Activated CD8-positive, alpha-beta memory T cell treated with anti-CD3 and anti-CD28 coated beads for 4 hours (primary cell): ENCODE measurements around the gene SCYL2.
"Not testable (repeated sequence)": the region's sequence is repeated elsewhere in the genome, so short reads cannot be mapped to it uniquely, and the experiment has no call there.

ENCODE experiments used
- DNase-seq, 2 donors: peaks; one replicate each; pipeline ENCODE4 v3.0.0-alpha.2; 2020; ENCODE audit warnings: low read depth in 2 of 2

The SCYL2 gene

DNA sequence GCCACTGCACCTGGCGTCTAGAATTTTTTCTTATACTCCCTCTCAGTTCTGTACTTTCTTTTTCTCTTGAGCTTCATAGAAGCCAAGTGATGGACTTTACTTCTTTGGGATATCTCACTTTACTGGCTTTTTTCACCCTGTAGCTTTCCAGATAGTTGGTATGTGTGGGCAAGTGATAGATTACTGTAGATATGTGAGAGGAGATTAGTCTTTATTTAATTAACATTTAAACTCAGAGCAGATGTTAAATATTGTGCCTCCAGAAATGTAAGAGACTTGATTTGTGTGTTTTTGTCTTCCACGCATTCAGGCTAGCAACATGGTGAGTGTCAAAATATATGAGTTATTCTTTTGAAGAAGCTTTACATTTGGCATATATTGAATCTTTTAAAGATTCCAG lies 50.4 kb downstream of the SCYL2 start:
- DNase-seq: no peak

GRCh38 chr12:100324498-100324897 lies 57.5 kb downstream of the SCYL2 start:
- no peak for DNase-seq

GRCh38 chr12:100326208-100326607 lies 59.2 kb downstream of the SCYL2 start:
- no peak for DNase-seq

DNA sequence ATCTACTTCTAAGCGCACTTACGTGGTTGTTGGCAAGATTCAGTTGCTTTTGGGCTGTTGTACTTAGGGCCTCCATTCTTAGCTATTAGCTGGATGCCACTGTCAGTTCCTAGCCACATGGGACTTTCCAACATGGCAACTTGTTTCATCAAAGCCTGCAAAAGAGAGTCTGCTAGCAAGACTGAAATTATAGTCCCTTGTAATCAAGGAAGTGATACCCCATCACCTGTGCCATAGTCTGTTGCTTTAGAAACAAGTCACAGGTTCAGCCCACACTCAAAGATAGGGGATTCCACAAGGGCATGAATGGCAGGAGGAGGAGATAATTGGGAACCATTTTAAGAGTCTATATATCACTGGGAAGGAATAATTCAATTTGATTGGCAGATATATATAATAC lies 62.8 kb downstream of the SCYL2 start:
- DNase-seq: no peak

DNA sequence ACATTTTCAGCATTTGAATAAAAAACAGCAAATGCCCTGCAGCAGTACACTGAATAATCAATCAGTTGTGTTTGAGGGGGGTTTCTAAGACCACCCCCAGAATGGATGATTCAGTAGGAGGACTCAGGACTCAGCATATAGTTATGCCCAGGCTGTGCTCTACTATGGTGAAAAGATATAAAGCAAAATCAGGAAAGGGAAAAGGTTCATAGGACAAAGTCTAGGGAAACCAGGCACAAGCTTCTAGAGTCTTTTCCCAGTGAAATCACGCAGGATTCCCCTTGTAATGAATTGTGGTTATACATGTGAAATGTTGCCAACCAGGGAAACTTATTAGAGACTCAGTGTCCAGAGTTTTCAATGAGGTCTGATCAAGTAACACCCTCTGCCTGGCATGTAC lies 64.9 kb downstream of the SCYL2 start:
- DNase-seq: no peak

- no peak for DNase-seq
Observed at GRCh38 chr12:100332852-100333251, 65.9 kb downstream of the SCYL2 start.

DNA sequence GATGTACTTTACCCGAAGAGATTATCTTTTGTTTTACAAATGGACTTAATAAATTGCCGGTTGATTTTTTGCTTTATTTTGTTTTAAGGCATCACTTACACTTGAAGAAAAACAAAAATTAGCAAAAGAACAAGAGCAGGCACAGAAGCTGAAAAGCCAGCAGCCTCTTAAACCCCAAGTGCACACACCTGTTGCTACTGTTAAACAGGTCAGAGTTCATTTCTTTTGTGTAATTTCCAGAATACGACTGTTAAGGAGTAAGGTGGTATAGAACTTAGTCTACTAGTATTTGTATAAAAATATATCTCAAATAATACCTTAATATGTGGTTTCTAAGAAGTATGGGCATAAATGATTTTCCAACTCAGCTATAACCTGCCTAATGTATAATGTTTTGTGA lies 70.3 kb downstream of the SCYL2 start:
- no peak for DNase-seq

DNA sequence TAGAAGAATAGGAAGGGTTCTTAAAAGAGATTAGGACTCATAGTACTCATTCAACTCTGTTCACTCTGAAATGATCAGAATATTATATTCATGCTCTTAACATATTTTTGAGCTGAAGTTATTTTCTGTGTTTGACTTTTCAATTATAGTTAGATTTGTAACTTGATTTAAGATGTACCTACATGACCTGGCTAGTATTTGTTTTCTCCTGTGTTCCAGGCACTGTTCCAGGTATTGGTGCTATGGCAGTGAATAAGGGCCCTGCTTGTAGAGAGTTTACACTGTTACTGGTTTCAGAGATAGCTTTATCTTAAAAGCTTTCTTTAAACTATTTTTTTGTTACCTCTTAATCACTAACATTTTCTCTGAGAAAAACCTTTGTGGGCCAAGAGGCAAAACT lies 70.8 kb downstream of the SCYL2 start:
- DNase-seq: no peak

DNA sequence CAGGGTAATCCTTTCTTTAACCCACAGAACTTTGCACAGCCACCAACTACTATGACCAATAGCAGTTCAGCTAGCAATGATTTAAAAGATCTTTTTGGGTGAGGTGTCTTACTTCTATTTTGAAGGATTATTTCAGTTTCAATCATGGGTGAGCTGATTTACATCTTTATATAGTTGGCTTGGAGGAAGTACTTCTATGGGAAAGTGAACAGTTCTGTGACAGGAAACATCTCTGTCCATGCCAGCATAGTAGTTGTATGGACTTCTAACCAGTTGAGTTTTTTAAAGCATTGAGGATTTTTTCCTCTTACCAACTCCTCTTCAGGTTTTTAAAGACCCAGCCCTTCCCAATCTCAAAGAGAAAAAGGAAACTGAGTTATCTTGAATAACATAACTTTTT lies 72.1 kb downstream of the SCYL2 start:
- DNase-seq: no peak

DNA sequence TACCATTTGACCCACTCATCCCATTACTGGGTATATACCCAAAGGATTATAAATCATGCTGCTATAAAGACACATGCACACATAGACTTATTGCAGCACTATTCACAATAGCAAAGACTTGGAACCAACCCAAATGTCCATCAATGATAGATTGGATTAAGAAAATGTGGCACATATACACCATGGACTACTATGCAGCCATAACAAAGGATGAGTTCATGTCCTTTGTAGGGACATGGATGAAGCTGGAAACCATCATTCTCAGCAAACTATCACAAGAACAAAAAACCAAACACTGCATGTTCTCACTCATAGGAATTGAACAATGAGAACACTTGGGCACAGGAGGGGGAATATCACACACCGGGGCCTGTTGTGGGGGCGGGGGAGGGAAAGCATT lies 75.9 kb downstream of the SCYL2 start:
- not testable (repeated sequence) for DNase-seq

- not testable (repeated sequence) for DNase-seq
Observed at GRCh38 chr12:100344351-100344750, 77.4 kb downstream of the SCYL2 start.

DNA sequence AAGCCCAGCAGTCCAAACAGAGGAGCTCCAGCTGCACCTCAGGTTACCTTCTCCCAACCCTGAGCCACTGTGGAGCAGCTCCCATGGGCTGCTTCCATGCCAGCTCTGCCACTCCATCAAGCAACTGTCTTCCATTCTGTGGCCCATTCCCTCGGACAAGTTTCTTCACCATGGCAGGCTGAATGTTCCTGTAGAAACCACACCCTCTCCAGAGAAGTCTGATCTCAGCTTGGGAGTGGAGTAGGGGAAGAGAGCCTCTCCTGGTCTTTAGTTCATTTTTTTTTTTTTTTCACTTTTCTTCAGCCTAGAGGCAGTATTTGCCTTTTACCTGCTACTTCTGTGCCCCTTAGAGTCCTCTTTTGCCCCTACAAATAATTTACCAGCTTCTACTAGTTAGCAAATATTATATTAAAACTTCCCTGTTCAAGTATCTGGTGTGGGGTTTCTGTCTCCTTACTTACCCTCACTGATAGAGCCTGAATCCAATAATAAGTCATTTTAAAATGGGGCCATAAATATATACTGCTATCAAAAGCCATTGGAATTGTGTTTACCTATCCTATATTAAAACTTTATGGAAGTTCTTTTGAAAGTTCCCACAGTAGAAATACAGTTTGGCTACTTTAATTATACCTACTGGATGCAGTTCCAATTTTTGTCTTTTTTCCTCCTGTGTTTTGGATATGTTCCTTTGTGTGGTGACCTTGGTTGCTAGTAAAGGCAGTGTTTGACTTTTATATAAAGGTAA lies 78.2 kb downstream of the SCYL2 start:
- DNase-seq: no peak

GRCh38 chr12:100346660-100347059 lies 79.7 kb downstream of the SCYL2 start:
- DNase-seq: no peak

DNA sequence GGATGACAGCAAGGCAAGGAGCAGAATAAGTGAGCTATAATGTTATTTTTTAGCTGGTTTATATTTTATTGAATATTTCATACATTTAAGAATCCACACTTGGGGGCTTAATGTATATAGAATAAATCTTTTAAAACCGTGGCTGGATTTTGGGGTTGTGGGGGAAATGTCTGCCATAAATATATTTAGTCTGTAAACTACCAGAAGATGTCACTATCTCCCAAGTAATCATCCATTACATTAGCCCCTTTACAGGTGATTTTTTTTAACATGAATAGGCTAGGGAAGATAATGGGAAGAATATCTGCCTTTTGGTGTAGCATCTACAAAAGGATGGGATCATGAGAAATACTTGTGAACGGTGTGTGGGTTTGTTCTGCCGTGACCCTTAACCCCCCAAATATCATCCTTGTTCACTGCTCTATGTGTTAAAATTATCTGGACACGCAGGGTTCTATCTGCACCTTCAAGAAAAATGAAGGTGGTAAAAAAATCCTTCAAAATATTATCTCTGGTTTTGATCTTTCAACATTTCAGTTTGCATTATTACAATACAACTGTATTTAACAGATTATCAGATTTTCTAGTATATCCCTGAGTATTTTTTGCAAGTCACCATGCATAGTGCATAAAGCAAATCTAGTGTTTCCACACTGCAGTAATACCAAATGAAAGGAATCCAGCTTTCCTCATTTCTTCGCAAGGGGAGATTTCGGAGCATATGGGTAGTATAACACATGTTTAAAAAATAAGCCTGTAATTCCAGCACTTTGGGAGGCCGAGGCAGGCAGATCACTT lies 81.9 kb downstream of the SCYL2 start:
- no peak for DNase-seq

GRCh38 chr12:100356644-100357223 lies 89.8 kb downstream of the SCYL2 start, which contains the start of gene SLC17A8:
TSS of gene SLC17A8 (plus strand) at chr12:100357074. CDS start at chr12:100357392, 318 bp downstream.
- no peak for DNase-seq

DNA sequence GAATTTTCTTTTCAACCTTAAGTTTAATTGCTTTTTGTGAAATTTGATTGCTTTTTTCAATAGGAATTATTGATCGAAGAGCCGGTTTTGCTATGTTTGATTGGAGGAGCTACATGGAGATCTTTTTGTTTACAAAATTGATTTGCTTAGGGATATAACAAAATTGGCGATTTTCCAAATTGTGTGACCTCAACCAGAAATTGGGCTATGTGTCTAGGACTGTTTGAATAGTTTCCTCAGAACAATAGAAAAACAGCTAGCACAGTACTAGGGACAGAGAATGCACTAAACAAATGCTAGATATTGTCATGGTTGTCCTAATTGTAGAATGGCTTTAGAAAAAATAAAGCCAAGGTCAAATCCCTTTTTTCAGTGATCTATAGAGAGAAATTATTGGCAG lies 92.3 kb downstream of the SCYL2 start:
- no peak for DNase-seq

DNA sequence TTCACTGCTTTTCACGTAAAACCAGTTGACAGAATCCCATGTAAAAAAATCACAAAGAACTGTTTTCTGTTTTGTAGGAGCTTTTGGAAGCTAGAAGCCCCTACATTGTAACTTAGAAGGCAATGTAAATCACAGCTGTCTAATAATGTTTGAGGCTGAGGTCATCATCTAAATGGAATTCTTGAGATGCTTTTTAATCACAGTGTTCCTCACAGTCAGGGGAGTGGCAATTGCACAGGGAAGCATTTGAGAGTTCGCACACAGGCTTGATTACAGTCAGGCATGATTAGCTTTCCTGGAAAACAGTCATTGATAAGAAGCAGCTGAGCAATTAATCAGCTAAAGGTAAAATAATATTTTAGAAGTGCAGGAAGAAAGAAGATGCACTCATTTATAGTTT lies 92.8 kb downstream of the SCYL2 start:
- DNase-seq: no peak

DNA sequence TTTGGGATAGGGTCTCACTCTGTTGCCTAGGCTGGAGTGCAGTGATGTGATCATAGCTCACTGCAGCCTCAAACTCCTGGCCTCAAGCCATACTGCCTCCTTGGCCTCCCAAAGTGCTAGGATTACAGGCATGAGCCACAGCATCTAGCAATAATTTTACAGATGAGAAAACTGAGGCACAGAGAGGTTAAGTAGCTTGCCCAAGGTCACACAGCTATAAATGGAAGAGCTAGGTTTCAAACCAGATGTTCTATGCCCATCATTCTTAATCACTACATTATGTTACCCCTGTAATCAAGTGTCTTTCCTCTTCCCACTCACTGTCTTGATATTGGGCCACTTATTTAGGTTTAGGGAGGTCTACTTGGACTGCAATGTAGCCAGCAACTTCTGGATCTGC lies 93.5 kb downstream of the SCYL2 start:
- no peak for DNase-seq

DNA sequence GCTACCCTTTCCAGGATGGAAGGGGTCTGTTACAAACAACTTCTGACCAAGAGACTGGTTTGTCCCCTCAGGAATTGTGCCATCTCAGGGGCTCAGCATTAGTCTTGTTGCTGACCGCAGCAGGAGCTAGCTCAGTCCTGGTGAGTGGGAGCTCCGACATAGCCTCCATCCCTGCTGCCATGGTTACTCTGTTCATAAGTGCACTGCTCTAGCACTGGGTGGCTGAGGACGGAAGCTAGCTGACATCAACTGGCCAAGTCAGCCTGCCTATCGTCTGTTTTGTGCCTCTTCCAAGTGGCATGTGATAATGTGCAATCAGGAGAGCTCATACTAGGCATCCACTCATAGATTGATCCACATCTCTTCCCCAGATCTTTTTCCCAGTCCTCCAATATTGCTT lies 97.3 kb downstream of the SCYL2 start:
- DNase-seq: no peak

DNA sequence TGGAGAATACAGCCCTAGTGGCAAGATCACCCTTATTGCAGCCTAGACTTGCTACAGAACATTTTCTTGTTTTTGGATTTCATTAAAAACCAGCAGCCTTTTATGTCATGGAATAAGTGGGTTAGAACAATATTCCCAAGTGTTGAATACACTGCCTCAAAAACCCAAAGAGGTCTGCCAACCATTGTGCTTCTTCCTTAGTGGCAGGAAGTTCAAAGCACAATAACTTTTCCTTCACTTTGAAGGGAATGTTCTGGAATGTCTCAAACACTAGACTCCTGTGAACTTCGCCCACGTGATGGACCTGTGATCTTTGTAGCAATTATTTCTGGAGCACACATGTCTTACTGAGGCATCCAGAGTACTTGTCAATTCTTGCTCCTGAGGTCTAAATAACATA lies 98.4 kb downstream of the SCYL2 start:
- no peak for DNase-seq

DNA sequence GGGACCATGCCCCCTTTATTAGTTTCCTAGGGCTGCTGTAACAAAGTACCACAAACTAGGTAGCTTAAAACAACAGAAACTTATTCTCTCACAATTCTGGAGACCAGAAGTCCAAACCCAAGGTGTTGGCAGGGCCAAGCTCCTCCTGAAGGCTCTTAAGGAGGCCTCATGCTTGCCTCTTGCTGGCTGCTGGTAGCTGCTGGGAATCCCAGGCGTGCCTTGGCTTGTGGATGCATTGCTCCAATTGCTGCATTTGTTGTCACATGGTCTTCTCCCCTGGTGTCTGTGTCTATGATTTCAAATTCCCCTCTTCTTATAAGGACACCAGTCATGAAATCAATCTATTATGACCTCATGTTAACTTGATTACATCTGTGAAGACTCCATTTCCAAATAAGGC lies 101.1 kb downstream of the SCYL2 start:
- DNase-seq: no peak

- no peak for DNase-seq
Observed at GRCh38 chr12:100371146-100371545, 104.2 kb downstream of the SCYL2 start.
